ENCODE measurements around the gene LDB2. TPM values are rescaled to one million over a fixed set of nuclear protein-coding genes. Genes with fewer than 3 reads are reported as not detected.
A peak's percentile ranks its signal among the peaks of the same experiment; 100 is the strongest.

Gene LDB2
- total and polyA plus RNA-seq, 4 donors: 41.7 to 88.2 (median 61.9) TPM

DNA sequence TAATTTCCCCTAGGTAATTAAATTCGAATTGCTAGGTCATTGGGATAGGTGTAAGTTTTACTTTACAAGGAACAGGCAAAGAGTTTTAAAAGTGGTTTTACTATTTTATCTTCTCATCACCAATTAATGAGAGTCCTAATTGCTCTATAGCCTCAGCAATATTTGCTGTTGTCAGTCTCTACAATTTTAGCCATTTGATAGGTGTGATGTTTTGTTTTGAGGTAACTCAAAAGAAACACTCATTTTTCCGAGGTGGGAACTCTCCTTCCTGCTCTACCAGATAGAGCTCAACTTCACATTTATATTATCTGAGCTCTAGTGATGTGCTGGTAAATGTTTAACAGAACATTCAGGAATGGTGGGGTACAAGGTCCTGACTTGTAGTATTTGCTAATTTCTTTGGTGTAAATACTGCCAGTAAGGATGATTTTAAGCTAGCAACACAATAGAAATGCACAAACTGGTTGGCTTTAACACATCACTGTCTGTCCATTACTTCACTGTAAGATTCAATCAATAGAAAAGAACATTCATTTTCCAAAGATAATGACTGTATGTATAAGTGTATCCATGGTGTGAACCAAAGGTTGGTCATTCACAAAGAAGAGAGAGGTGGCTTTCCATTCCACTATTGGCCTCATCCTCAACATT lies 62.7 kb downstream of the LDB2 start:
- Histone ChIP-seq H3K4me3 (ENCODE audit: low read depth, low read length) (no peak overlapping the region), H3K36me3 (ENCODE audit: control insufficient read depth, insufficient read depth, low read length) (no peaks in the 10 kb centered on the region), H3K27ac (ENCODE audit: low read depth, low read length) (no peak overlapping the region), H3K27me3 (ENCODE audit: control insufficient read depth, insufficient read depth, low read length) (no peaks in the 10 kb centered on the region), H3K9me3 (ENCODE audit: control insufficient read depth, insufficient read depth, low read length) (no peaks in the 10 kb centered on the region), H3K4me1 (ENCODE audit: control insufficient read depth, insufficient read depth, low read length) (no peaks in the 10 kb centered on the region)
- no CpG with 5 or more reads among the region's 2 CpGs for WGBS (ENCODE audit: insufficient coverage)
- DNase-seq (ENCODE audit: low read depth in 4 of 6, low spot score in 6 of 6): no peak

DNA sequence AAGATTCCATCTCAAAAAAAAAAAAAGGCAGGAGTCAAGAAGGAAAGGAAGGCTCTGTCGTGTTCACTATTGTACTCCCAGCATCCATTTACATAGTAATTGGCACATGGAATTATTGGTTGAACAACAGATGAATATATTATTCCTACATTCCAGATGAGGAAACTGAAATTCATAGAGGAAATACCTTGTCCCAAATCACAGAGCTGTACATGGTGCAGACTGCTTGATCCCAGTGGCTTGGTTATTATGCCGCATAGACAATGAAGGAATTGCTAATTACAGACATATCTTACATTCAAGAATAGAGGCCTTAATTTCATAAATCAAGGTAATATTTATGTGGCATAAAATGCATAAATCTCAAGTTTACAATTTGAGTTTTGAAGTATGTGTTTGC lies 63.6 kb downstream of the LDB2 start:
- no peak for DNase-seq (ENCODE audit: low read depth in 4 of 6, low spot score in 6 of 6)
- H3K4me1 ChIP-seq (ENCODE audit: control insufficient read depth, insufficient read depth, low read length): no peaks in the 10 kb centered on the region
- no peak overlapping the region for H3K4me3 ChIP-seq (ENCODE audit: low read depth, low read length)
- no peaks in the 10 kb centered on the region for H3K9me3 ChIP-seq (ENCODE audit: control insufficient read depth, insufficient read depth, low read length)
- H3K27me3 ChIP-seq (ENCODE audit: control insufficient read depth, insufficient read depth, low read length): no peaks in the 10 kb centered on the region
- no peaks in the 10 kb centered on the region for H3K36me3 ChIP-seq (ENCODE audit: control insufficient read depth, insufficient read depth, low read length)
- WGBS (ENCODE audit: insufficient coverage): no CpG with 5 or more reads among the region's 2 CpGs
- no peak overlapping the region for H3K27ac ChIP-seq (ENCODE audit: low read depth, low read length)

DNA sequence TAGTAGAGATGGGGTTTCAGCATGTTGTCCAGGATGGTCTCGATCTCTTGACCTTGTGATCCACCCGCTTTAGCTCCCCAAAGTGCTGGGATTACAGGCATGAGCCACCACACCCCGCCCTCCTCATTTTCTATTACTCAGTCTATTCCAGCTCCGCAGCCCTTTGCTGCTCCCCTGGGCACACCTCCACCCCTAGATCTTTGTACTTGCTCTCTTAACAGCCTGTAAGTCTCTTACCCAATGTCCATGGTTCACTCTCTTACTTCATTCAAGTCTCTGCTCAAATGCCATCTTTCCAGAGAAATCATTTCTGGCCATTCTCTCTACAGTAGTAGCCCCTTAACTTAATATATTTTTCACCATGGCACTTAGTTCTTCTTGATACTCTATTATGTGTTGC lies 64.7 kb downstream of the LDB2 start:
- WGBS (ENCODE audit: insufficient coverage): 97% methylated on average over 4 of the region's 4 CpGs
- no peak overlapping the region for H3K4me3 ChIP-seq (ENCODE audit: low read depth, low read length)
- no peak overlapping the region for H3K27ac ChIP-seq (ENCODE audit: low read depth, low read length)
- no peaks in the 10 kb centered on the region for H3K27me3 ChIP-seq (ENCODE audit: control insufficient read depth, insufficient read depth, low read length)
- DNase-seq (ENCODE audit: low read depth in 4 of 6, low spot score in 6 of 6): no peak
- H3K36me3 ChIP-seq (ENCODE audit: control insufficient read depth, insufficient read depth, low read length): no peaks in the 10 kb centered on the region
- H3K9me3 ChIP-seq (ENCODE audit: control insufficient read depth, insufficient read depth, low read length): no peaks in the 10 kb centered on the region
- no peaks in the 10 kb centered on the region for H3K4me1 ChIP-seq (ENCODE audit: control insufficient read depth, insufficient read depth, low read length)

DNA sequence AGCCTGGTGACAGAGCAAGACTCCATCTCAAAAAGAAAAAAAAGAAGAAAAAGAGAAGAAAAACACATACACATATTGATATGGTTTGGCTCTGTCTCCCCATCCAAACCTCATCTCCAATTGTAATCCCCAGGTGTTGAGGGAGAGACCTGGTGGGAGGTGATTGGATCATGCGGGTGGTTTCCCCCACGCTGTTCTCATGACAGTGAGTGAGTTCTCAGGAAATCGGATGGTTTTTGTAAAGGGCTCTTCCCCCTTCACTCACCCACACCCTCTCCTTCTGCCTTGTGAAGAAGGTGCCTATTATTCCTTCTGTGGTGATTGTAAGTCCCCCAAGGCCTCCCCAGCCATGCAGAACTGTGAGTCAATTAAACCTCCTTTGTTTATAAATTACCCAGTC lies 68.4 kb downstream of the LDB2 start:
- H3K27ac ChIP-seq (ENCODE audit: low read depth, low read length): no peak overlapping the region
- no peaks in the 10 kb centered on the region for H3K27me3 ChIP-seq (ENCODE audit: control insufficient read depth, insufficient read depth, low read length)
- H3K9me3 ChIP-seq (ENCODE audit: control insufficient read depth, insufficient read depth, low read length): no peaks in the 10 kb centered on the region
- no peaks in the 10 kb centered on the region for H3K36me3 ChIP-seq (ENCODE audit: control insufficient read depth, insufficient read depth, low read length)
- H3K4me3 ChIP-seq (ENCODE audit: low read depth, low read length): no peak overlapping the region
- peaks cover 3% of the 10 kb centered on the region for H3K4me1 ChIP-seq (ENCODE audit: control insufficient read depth, insufficient read depth, low read length)
- no CpG with 5 or more reads among the region's 3 CpGs for WGBS (ENCODE audit: insufficient coverage)
- DNase-seq (ENCODE audit: low read depth in 4 of 6, low spot score in 6 of 6): no peak

DNA sequence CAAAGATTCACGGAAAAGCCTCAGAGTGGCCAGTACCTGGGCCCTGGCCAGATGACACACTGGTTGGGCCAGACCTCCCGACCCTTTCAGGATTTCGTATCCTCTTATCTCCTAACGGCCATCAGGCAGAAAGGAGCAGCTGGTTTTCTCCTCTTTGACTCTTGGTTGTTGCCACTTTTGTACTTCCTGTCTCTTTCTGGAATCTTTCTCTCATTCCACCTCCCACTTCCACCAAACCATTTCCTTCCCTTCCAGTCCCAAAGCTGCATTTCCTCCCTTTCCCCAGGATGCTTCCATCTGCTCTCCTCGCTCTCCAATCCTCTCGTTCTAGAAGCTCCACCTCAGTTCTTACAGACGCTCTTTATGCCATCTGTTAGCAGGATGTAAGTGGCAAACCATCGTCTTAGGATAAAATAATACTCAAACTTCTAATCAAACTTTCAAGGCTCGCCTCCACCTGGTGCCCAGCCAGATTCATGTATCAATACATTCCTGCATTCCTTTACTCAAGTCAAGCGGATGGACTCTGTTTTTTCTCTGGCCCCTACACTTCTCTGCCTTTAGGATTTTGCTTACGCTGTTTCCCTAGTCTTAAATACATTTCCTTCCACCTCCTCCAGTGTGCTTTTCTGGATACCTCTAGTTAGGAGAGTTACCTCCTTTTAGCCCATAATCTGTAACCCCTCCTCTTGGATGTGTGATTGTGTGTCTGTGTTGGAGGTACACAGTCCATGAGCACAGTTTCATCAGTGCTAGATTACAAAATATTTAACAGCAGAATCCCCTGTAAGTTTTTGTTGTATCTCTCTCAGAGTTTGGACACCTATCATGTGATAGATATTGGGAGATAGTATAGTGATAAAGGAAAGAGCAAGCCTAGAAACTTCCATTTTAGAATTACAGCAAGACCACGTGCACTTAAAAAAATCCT lies 70.4 kb downstream of the LDB2 start:
- Histone ChIP-seq H3K4me1 (ENCODE audit: control insufficient read depth, insufficient read depth, low read length) (peaks cover 3% of the 10 kb centered on the region), H3K27ac (ENCODE audit: low read depth, low read length) (peak overlapping the region; percentile 34), H3K36me3 (ENCODE audit: control insufficient read depth, insufficient read depth, low read length) (no peaks in the 10 kb centered on the region), H3K27me3 (ENCODE audit: control insufficient read depth, insufficient read depth, low read length) (no peaks in the 10 kb centered on the region), H3K9me3 (ENCODE audit: control insufficient read depth, insufficient read depth, low read length) (no peaks in the 10 kb centered on the region), H3K4me3 (ENCODE audit: low read depth, low read length) (no peak overlapping the region)
- DNase-seq (ENCODE audit: low read depth in 4 of 6, low spot score in 6 of 6): peak in 1 of 6 donors; percentile 68
- WGBS (ENCODE audit: insufficient coverage): 82% methylated on average over 11 of the region's 12 CpGs

DNA sequence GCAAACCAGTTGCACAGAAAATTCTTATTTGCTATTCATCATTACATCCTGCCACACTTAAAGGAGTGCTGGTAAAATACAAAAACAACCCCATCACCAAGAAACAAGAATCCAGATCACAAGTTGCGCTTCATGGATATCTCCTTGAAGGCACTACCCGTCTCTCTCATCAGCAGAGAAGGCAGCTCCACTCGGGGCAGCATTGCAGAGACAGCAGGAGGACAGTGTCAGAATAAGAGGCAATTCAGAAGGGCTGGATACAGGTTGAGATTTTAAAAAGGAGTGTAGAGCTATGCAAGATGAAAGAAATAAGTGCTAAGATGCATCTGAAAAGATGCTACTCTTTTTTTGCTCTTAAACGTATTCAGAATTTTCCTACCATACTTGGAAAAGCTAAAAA lies 71.4 kb downstream of the LDB2 start:
- DNase-seq (ENCODE audit: low read depth in 4 of 6, low spot score in 6 of 6): peak in 1 of 6 donors; percentile 51
- no peaks in the 10 kb centered on the region for H3K9me3 ChIP-seq (ENCODE audit: control insufficient read depth, insufficient read depth, low read length)
- H3K27me3 ChIP-seq (ENCODE audit: control insufficient read depth, insufficient read depth, low read length): no peaks in the 10 kb centered on the region
- WGBS (ENCODE audit: insufficient coverage): 20% methylated on average over 1 of the region's 4 CpGs
- H3K4me3 ChIP-seq (ENCODE audit: low read depth, low read length): no peak overlapping the region
- H3K36me3 ChIP-seq (ENCODE audit: control insufficient read depth, insufficient read depth, low read length): no peaks in the 10 kb centered on the region
- H3K27ac ChIP-seq (ENCODE audit: low read depth, low read length): no peak overlapping the region
- peaks cover 3% of the 10 kb centered on the region for H3K4me1 ChIP-seq (ENCODE audit: control insufficient read depth, insufficient read depth, low read length)

DNA sequence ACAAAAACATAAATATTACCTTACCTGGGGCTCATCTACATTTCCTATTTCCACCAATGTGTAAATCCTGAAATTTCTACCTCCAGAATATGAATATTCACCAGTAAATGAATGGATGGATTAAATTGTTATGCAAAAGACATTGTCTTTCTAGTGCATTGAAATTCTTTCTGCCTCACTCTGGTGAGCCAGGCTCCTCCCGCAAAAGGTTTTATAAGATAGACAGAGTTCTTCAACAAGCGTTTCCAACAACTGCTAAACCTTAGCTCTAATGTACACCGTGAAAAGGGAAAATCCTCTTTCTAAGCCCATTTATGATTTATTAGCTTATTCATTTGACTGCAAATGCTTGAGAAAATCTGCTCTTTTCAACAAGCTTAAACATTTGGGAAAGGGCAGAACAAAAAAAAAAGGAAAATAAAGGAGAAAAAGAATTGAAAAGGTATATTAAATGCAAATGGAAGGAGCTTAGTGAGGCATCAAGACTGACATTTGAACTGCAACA lies 72.0 kb downstream of the LDB2 start:
- Histone ChIP-seq H3K9me3 (ENCODE audit: control insufficient read depth, insufficient read depth, low read length) (no peaks in the 10 kb centered on the region), H3K36me3 (ENCODE audit: control insufficient read depth, insufficient read depth, low read length) (no peaks in the 10 kb centered on the region), H3K27ac (ENCODE audit: low read depth, low read length) (no peak overlapping the region), H3K4me1 (ENCODE audit: control insufficient read depth, insufficient read depth, low read length) (peaks cover 3% of the 10 kb centered on the region), H3K4me3 (ENCODE audit: low read depth, low read length) (no peak overlapping the region), H3K27me3 (ENCODE audit: control insufficient read depth, insufficient read depth, low read length) (no peaks in the 10 kb centered on the region)
- 40% methylated on average over 1 of the region's 3 CpGs for WGBS (ENCODE audit: insufficient coverage)
- DNase-seq (ENCODE audit: low read depth in 4 of 6, low spot score in 6 of 6): peak in 1 of 6 donors; percentile 59

DNA sequence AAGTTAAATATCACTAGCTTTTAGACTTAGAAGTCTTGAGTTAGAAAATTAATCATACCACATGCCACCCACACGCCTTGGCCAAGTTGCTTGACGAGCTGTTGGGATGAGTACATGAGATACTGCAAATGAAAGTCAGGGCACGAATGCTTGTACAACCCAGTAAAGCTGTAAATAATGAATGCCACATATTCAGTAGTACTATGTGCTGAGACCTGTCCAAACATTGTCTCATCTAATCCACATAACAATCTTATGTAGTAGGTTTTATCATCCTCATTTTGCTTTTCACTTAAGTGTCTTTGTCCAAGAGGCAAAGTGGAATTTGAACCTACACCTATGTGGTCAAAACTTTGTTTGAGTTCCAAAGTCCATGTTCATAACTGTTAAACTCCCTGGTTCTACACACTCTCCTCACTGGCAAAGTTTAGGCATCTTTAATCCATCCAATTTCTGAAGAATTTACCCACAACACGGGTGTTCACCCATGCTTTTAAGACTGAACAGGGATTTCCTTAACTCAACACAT lies 74.1 kb downstream of the LDB2 start:
- H3K4me1 ChIP-seq (ENCODE audit: control insufficient read depth, insufficient read depth, low read length): peaks cover 3% of the 10 kb centered on the region
- H3K27ac ChIP-seq (ENCODE audit: low read depth, low read length): no peak overlapping the region
- H3K27me3 ChIP-seq (ENCODE audit: control insufficient read depth, insufficient read depth, low read length): no peaks in the 10 kb centered on the region
- no peaks in the 10 kb centered on the region for H3K36me3 ChIP-seq (ENCODE audit: control insufficient read depth, insufficient read depth, low read length)
- whole genome bisulfite sequencing (ENCODE audit: insufficient coverage): 100% methylated on average over 2 of the region's 4 CpGs
- H3K4me3 ChIP-seq (ENCODE audit: low read depth, low read length): no peak overlapping the region
- H3K9me3 ChIP-seq (ENCODE audit: control insufficient read depth, insufficient read depth, low read length): no peaks in the 10 kb centered on the region
- no peak for DNase-seq (ENCODE audit: low read depth in 4 of 6, low spot score in 6 of 6)

DNA sequence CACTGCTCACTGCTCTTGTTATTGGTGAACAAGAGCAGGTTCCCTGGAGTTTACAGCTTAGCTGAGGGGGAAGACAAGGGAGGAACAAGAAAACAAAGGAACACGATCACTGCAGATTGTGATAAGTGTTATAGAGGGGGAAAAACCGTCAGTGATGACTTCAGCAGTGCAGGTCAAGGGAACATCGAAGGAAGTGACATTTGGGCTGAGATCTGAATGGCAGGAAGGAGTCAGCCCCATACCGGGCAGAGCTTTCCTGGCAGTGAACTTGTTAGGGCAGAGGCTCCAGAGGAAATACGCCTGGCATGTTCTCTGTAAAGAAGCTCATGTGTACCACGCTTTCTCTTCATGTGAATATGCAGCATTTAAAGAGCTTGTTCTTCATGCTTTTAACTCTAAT lies 78.1 kb downstream of the LDB2 start:
- no peaks in the 10 kb centered on the region for H3K36me3 ChIP-seq (ENCODE audit: control insufficient read depth, insufficient read depth, low read length)
- H3K27ac ChIP-seq (ENCODE audit: low read depth, low read length): no peak overlapping the region
- no peaks in the 10 kb centered on the region for H3K9me3 ChIP-seq (ENCODE audit: control insufficient read depth, insufficient read depth, low read length)
- WGBS (ENCODE audit: insufficient coverage): 14% methylated on average over 4 of the region's 6 CpGs
- no peak overlapping the region for H3K4me3 ChIP-seq (ENCODE audit: low read depth, low read length)
- H3K27me3 ChIP-seq (ENCODE audit: control insufficient read depth, insufficient read depth, low read length): no peaks in the 10 kb centered on the region
- peak in 1 of 6 donors; percentile 56 for DNase-seq (ENCODE audit: low read depth in 4 of 6, low spot score in 6 of 6)
- no peaks in the 10 kb centered on the region for H3K4me1 ChIP-seq (ENCODE audit: control insufficient read depth, insufficient read depth, low read length)
